Stomach (tissue), 4 donors: Measurements from ENCODE around the gene GNRHR.

Experiments used
- CTCF ChIP-seq, 7 experiments: fragments of 450-650 bp in 4 of 7; fragments of 200-600 bp in 3 of 7; sonication (generic) in 3 of 7; IDR thresholded peaks; one replicate each; pipeline ENCODE4 v1.5.1; 2016 to 2019; ENCODE audit warnings: antibody characterized with exemption in 7 of 7, control low read depth in 2 of 7, mild to moderate bottlenecking in 1 of 7
- POLR2A ChIP-seq, 4 donors: fragments of 450-650 bp; IDR thresholded peaks; one replicate each; pipeline ENCODE4 v1.6.1; 2016; ENCODE audit warnings: antibody characterized with exemption in 4 of 4, control low read depth in 2 of 4, mild to moderate bottlenecking in 1 of 4, moderate library complexity in 1 of 4

- TF ChIP-seq CTCF (IDR thresholded peaks at IDR 0.05) (no peak), POLR2A (IDR thresholded peaks at IDR 0.05) (no peak)
Measured at GRCh38 chr4:67712000-67712625, 42.1 kb downstream of the GNRHR start.
